Fibroblast of pulmonary artery (primary cell): ENCODE measurements around the gene ARSB.

Source experiments
- DNase-seq: peaks from one replicate; pipeline ENCODE4 v3.0.0-alpha.2; 2010; ENCODE audit warnings: low read depth
- H3K4me3 ChIP-seq: replicated peaks from 2 replicates; pipeline ENCODE4 v1.5.1; 2011; ENCODE audit warnings: low read depth, mild to moderate bottlenecking, control low read depth, low read length, moderate library complexity
- CTCF ChIP-seq: IDR thresholded peaks from 2 replicates; pipeline ENCODE4 v1.5.1; 2011; ENCODE audit warnings: mild to moderate bottlenecking, control low read depth, low read length, inconsistent platforms; ENCODE audit errors: missing control alignments

Gene ARSB

GRCh38 chr5:78783434-78784130 lies 201.5 kb downstream of the ARSB start:
- H3K4me3 ChIP-seq, result no peak overlapping the region
- no peak for TF ChIP-seq CTCF
- no peak for DNase-seq

GRCh38 chr5:78782728-78783127 lies 202.4 kb downstream of the ARSB start:
- TF ChIP-seq CTCF, result no peak
- no peak overlapping the region for H3K4me3 ChIP-seq
- DNase-seq, result no peak

GRCh38 chr5:78781611-78782286 lies 203.4 kb downstream of the ARSB start:
- no peak for TF ChIP-seq CTCF
- DNase-seq, result no peak
- H3K4me3 ChIP-seq, result no peak overlapping the region

- TF ChIP-seq CTCF, result no peak
- DNase-seq, result peak; percentile 84
- H3K4me3 ChIP-seq, result no peak overlapping the region
These were observed 205.1 kb downstream of the ARSB start for GRCh38 chr5:78779771-78780616.

- H3K4me3 ChIP-seq, result no peak overlapping the region
- DNase-seq, result no peak
- TF ChIP-seq CTCF, result no peak
These were observed 205.8 kb downstream of the ARSB start for GRCh38 chr5:78779262-78779661.

- no peak overlapping the region for H3K4me3 ChIP-seq
- DNase-seq, result no peak
- no peak for TF ChIP-seq CTCF
These were observed 206.6 kb downstream of the ARSB start for GRCh38 chr5:78778538-78778937.
